H1 (cell line): ENCODE data around the gene EML1. TPM values are rescaled to one million over a fixed set of nuclear protein-coding genes. Genes with fewer than 3 reads are reported as not detected.

Experiments
- CTCF ChIA-PET: fragments of 300-600 bp; sonication (Branson Sonifier 250); formaldehyde crosslinking; loops from one replicate; lab custom pipeline; 2021; ENCODE audit not compliant: partially characterized antibody; lab: Charles Lee
- POLR2A ChIA-PET: fragments of 300-600 bp; sonication (Branson Sonifier 250); formaldehyde crosslinking; loops from one replicate; lab custom pipeline; 2021; ENCODE audit warnings: inconsistent platforms; ENCODE audit not compliant: partially characterized antibody; lab: Charles Lee
- DNase-seq, 2 experiments: peaks; one replicate each; pipeline versions ENCODE4 v3.0.0 to v3.0.0-alpha.2; 2010 to 2022; ENCODE audit warnings: low spot score in 2 of 2, low read depth in 1 of 2, mixed read lengths in 1 of 2
- FAIRE-seq: peaks from 2 replicates; lab custom pipeline; 2011; peaks lifted over from hg19 to GRCh38; lab: Jason Lieb, UNC
- H2AFZ ChIP-seq: 2 replicates; pipeline ENCODE4 v1.8.1; 2012; ENCODE audit warnings: low read length, inconsistent platforms
- H2AK5ac ChIP-seq: 2 replicates; pipeline ENCODE4 v1.6.1; 2013; ENCODE audit warnings: low read depth, low read length
- H2BK120ac ChIP-seq: replicated peaks from 2 replicates; pipeline ENCODE3; 2013; ENCODE audit warnings: low read depth, low read length, inconsistent platforms
- H2BK12ac ChIP-seq: 2 replicates; pipeline ENCODE4 v1.6.1; 2013; ENCODE audit warnings: low read depth, low read length
- H2BK15ac ChIP-seq: 2 replicates; pipeline ENCODE4 v1.6.1; 2013; ENCODE audit warnings: low read length
- H2BK20ac ChIP-seq: 2 replicates; pipeline ENCODE4 v1.6.1; 2013; ENCODE audit warnings: low read length
- H2BK5ac ChIP-seq: 2 replicates; pipeline ENCODE4 v1.6.1; 2013; ENCODE audit warnings: low read depth, low read length
- H3K14ac ChIP-seq: 2 replicates; pipeline ENCODE4 v1.6.1; 2013; ENCODE audit warnings: inconsistent platforms; ENCODE audit not compliant: insufficient read length
- H3K18ac ChIP-seq: 2 replicates; pipeline ENCODE4 v1.6.1; 2013; ENCODE audit warnings: low read length; ENCODE audit errors: extremely low read depth
- H3K23ac ChIP-seq: 2 replicates; pipeline ENCODE4 v1.6.1; 2013; ENCODE audit warnings: inconsistent platforms; ENCODE audit not compliant: insufficient read length
- H3K23me2 ChIP-seq: 2 replicates; pipeline ENCODE4 v1.6.1; 2013; ENCODE audit warnings: low read depth, low read length
- H3K27ac ChIP-seq: 2 replicates; pipeline ENCODE4 v1.6.1; 2011; ENCODE audit warnings: low read depth, low read length, inconsistent platforms
- H3K27me3 ChIP-seq, 4 experiments: replicated peaks in 1 of 4; 1 replicate in 1 of 4; 2 replicates in 3 of 4; pipeline versions ENCODE4 v1.6.1 to v1.8.1; 2011 to 2013; ENCODE audit warnings: low read length in 3 of 4, mild to moderate bottlenecking in 3 of 4, inconsistent platforms in 2 of 4, mixed read lengths in 2 of 4, moderate library complexity in 1 of 4; ENCODE audit not compliant: control insufficient read depth in 3 of 4, insufficient read depth in 3 of 4; ENCODE audit errors: extremely low read depth in 1 of 4
- H3K36me3 ChIP-seq, 4 experiments: 2 replicates each; pipeline versions ENCODE4 v1.6.1 to v1.8.1; 2011 to 2013; ENCODE audit warnings: mild to moderate bottlenecking in 4 of 4, low read length in 3 of 4, moderate library complexity in 2 of 4, control low read depth in 1 of 4, inconsistent platforms in 1 of 4; ENCODE audit not compliant: insufficient read depth in 4 of 4, control insufficient read depth in 2 of 4
- H3K4ac ChIP-seq: replicated peaks from 2 replicates; pipeline ENCODE3; 2013; ENCODE audit warnings: low read length, low read depth, mixed read lengths, inconsistent platforms; ENCODE audit not compliant: insufficient read length
- H3K4me1 ChIP-seq, 4 experiments: replicated peaks in 1 of 4; 1 replicate in 1 of 4; 2 replicates in 3 of 4; pipeline versions ENCODE4 v1.6.1 to v1.8.1; 2011 to 2013; ENCODE audit warnings: low read length in 3 of 4, inconsistent platforms in 2 of 4, mixed read lengths in 1 of 4; ENCODE audit not compliant: insufficient read depth in 4 of 4, control insufficient read depth in 3 of 4
- H3K4me2 ChIP-seq, 2 experiments: 2 replicates each; pipeline versions ENCODE4 v1.6.1 to v1.8.1; 2011 to 2013; ENCODE audit warnings: low read depth in 2 of 2, low read length in 2 of 2, control low read depth in 1 of 2, inconsistent platforms in 1 of 2, mild to moderate bottlenecking in 1 of 2; ENCODE audit not compliant: insufficient read depth in 1 of 2
- H3K4me3 ChIP-seq, 4 experiments: fragments of 200-600, 300-600 bp in 1 of 4; sonication (generic), shearing (Covaris generic), sonication (Bioruptor Twin) in 1 of 4; 2 replicates each; pipeline versions ENCODE4 v1.5.1 to v1.8.1; 2011 to 2016; ENCODE audit warnings: low read length in 4 of 4, low read depth in 3 of 4, control low read depth in 2 of 4, inconsistent platforms in 2 of 4, mild to moderate bottlenecking in 2 of 4, mixed read lengths in 1 of 4, moderate library complexity in 1 of 4; ENCODE audit not compliant: insufficient read depth in 2 of 4; ENCODE audit errors: extremely low read depth in 1 of 4
- H3K56ac ChIP-seq: replicated peaks from 2 replicates; pipeline ENCODE3; 2013; ENCODE audit warnings: low read depth, mild to moderate bottlenecking, mixed read lengths, low read length, inconsistent platforms; ENCODE audit not compliant: insufficient read length
- H3K79me1 ChIP-seq: 2 replicates; pipeline ENCODE4 v1.6.1; 2013; ENCODE audit warnings: low read depth, low read length, control low read depth
- H3K79me2 ChIP-seq, 2 experiments: 2 replicates each; pipeline versions ENCODE4 v1.6.1 to v1.8.1; 2012 to 2013; ENCODE audit warnings: low read length in 2 of 2, mild to moderate bottlenecking in 2 of 2, inconsistent platforms in 1 of 2; ENCODE audit not compliant: insufficient read depth in 2 of 2, control insufficient read depth in 1 of 2
- H3K9ac ChIP-seq, 4 experiments: replicated peaks in 1 of 4; 1 replicate in 1 of 4; 2 replicates in 3 of 4; pipeline versions ENCODE4 v1.6.1 to v1.8.1; 2011 to 2013; ENCODE audit warnings: low read depth in 3 of 4, low read length in 3 of 4, control low read depth in 2 of 4, mild to moderate bottlenecking in 2 of 4, moderate library complexity in 2 of 4, inconsistent platforms in 1 of 4; ENCODE audit errors: extremely low read depth in 1 of 4
- H3K9me3 ChIP-seq, 2 experiments: 2 replicates each; pipeline versions ENCODE4 v1.6.1 to v1.8.1; 2012 to 2013; ENCODE audit warnings: mild to moderate bottlenecking in 2 of 2, moderate library complexity in 2 of 2, control low read depth in 1 of 2, inconsistent platforms in 1 of 2, low read depth in 1 of 2, low read length in 1 of 2, mixed read lengths in 1 of 2; ENCODE audit not compliant: insufficient read depth in 2 of 2
- H4K20me1 ChIP-seq, 2 experiments: replicated peaks in 1 of 2; 2 replicates each; pipeline versions ENCODE3 to v1.8.1; 2011 to 2013; ENCODE audit warnings: inconsistent platforms in 2 of 2, low read length in 2 of 2, mild to moderate bottlenecking in 1 of 2; ENCODE audit not compliant: insufficient read depth in 2 of 2, control insufficient read depth in 1 of 2
- H4K5ac ChIP-seq: 2 replicates; pipeline ENCODE4 v1.6.1; 2013; ENCODE audit warnings: low read length, low read depth, mixed read lengths, inconsistent platforms; ENCODE audit not compliant: insufficient read length
- H4K8ac ChIP-seq: 2 replicates; pipeline ENCODE4 v1.8.0; 2013; ENCODE audit warnings: mild to moderate bottlenecking, moderate library complexity, low read length, inconsistent platforms; ENCODE audit not compliant: insufficient read depth; ENCODE audit errors: extremely low read depth
- H4K91ac ChIP-seq: replicated peaks from 2 replicates; pipeline ENCODE3; 2013; ENCODE audit warnings: low read length, mixed read lengths, inconsistent platforms; ENCODE audit not compliant: insufficient read length
- ASH2L ChIP-seq: fragments of 200-600, 300-600 bp; sonication (generic); IDR thresholded peaks from one replicate; pipeline ENCODE4 v1.7.1; 2017; ENCODE audit warnings: low read length
- BACH1 ChIP-seq: IDR thresholded peaks from 2 replicates; pipeline ENCODE4 v1.6.1; 2012; ENCODE audit warnings: low read length, improper control_type of control experiment
- CREB1 ChIP-seq: IDR thresholded peaks from 2 replicates; pipeline ENCODE4 v1.6.1; 2012; ENCODE audit warnings: inconsistent platforms
- CTBP2 ChIP-seq: IDR thresholded peaks from 2 replicates; pipeline ENCODE4 v1.7.0; 2011; ENCODE audit warnings: borderline replicate concordance, mild to moderate bottlenecking, moderate library complexity, mixed read lengths, low read length; ENCODE audit not compliant: insufficient read depth, insufficient read length
- EP300 ChIP-seq, 2 experiments: IDR thresholded peaks; 1 replicate in 1 of 2; 2 replicates in 1 of 2; pipeline ENCODE4 v1.6.1; 2011 to 2012; ENCODE audit warnings: low read depth in 2 of 2, low read length in 2 of 2, mild to moderate bottlenecking in 2 of 2, borderline replicate concordance in 1 of 2, inconsistent platforms in 1 of 2, moderate library complexity in 1 of 2
- GABPA ChIP-seq: IDR thresholded peaks from 2 replicates; pipeline ENCODE4 v1.6.1; 2011; ENCODE audit warnings: mild to moderate bottlenecking, low read length, moderate library complexity, borderline replicate concordance; ENCODE audit not compliant: insufficient read depth
- POLR2A ChIP-seq, 2 experiments: IDR thresholded peaks; 1 replicate in 1 of 2; 2 replicates in 1 of 2; pipeline ENCODE4 v1.6.1; 2011; ENCODE audit warnings: low read depth in 2 of 2, low read length in 2 of 2, mild to moderate bottlenecking in 2 of 2; ENCODE audit errors: control extremely low read depth in 1 of 2
- RXRA ChIP-seq: IDR thresholded peaks from 2 replicates; pipeline ENCODE4 v1.6.1; 2011; ENCODE audit warnings: low read depth, mild to moderate bottlenecking, low read length, moderate library complexity; ENCODE audit not compliant: insufficient read depth
- SUZ12 ChIP-seq: fragments of 200-600 bp; sonication (generic); IDR thresholded peaks from 2 replicates; pipeline ENCODE4 v1.6.1; 2012; ENCODE audit warnings: mild to moderate bottlenecking, inconsistent platforms, low read length, moderate library complexity, mixed read lengths
- TCF12 ChIP-seq: IDR thresholded peaks from 2 replicates; pipeline ENCODE4 v1.6.1; 2011; ENCODE audit warnings: low read depth, mild to moderate bottlenecking, low read length
- TEAD4 ChIP-seq: IDR thresholded peaks from 2 replicates; pipeline ENCODE4 v1.6.1; 2012; ENCODE audit warnings: low read depth, low read length, inconsistent platforms, mixed read lengths
- WGBS, 2 experiments: shearing (Covaris generic) in 1 of 2; methylation state at CpG; one replicate each; pipeline versions ENCODE4 v1.1.6 to v1.1.7; 2013 to 2015; ENCODE audit warnings: low lambda C conversion rate in 2 of 2, mixed read lengths in 2 of 2, inconsistent platforms in 1 of 2, low coverage in 1 of 2, missing lambda C conversion rate in 1 of 2; ENCODE audit not compliant: insufficient replicate concordance in 2 of 2, insufficient coverage in 1 of 2, insufficient read length in 1 of 2; ENCODE audit errors: extremely low coverage in 1 of 2, missing lambda C conversion rate in 1 of 2; 5-methylcytosine and 5-hydroxymethylcytosine counted together
- polyA plus RNA-seq, 7 experiments: library from polyadenylated mRNA; depleted of rRNA in 3 of 7; stranded (reverse) in 5 of 7; unstranded in 2 of 7; fragments of >200 nt in 5 of 7; fragments of 200-250 nt in 2 of 7; gene quantifications; 1 replicate in 5 of 7; 2 replicates in 1 of 7; 4 replicates in 1 of 7; pipeline versions ENCODE4 v1.2.1 to v1.2.3, GENCODE V29; 2011 to 2013; ENCODE audit warnings: missing spikeins in 2 of 7, mixed read lengths in 2 of 7
- total RNA-seq: library from RNA; stranded (reverse); fragmentation: NEBNext Ultra II Directional; extraction: Animal tissue kit (Norgen Biotek cat#: 25700); gene quantifications from 2 replicates; pipeline ENCODE4 v1.2.1, GENCODE V29; 2021
- TF ChIP-seq, protein P1 (sequence below): IDR thresholded peaks from 2 replicates; pipeline ENCODE4 v1.6.1; 2012; ENCODE audit warnings: inconsistent platforms

EML1 gene
- total and polyA plus RNA-seq, 2 of the 8 experiments (the other 6 are each of a cell fraction or from before 2014, with no cell fraction given): 11.1 to 24.7 TPM

DNA sequence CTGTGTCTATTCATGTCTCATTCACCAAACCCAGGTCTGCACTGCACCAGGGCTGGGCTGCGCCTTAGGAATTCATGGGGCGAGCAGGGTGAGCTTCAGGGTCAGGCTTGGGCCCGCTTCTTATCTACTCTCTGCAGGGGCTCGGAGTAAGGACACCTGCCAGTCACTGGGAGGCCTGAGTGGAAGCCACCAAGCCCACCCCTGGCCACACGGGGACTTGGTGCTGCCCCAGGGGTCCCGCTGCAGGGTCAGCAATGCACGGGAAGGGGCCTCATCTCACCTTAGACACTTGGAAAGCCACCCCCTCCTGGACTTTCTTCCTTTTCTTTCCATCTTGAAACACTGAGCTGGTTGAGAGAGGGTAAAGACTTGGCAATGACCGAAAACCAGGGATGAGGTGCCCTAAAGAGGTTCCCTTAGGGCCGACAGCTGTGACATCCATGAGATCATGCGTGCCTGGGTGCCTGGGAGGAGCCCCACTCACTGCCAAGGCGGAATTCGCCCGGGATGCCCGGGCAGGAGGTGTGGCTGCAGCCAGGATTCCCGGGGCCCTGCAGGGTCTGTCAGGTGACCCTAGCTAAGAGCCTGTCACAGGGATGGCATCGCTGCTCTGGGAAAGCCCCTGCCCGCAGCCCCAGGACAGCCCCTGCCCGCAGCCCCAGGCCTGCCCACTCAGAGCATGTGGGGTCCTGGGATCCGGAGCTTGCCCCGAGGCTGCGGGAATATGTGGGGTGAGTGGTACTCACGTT, 45.5 kb upstream of the EML1 start:
- FAIRE-seq: no peak

More for the DNA sequence above, 45.5 kb upstream of the EML1 start:
- Histone ChIP-seq H3K27ac (no peak overlapping the region), H2BK5ac (no peak overlapping the region), H4K20me1 (no peaks in the 10 kb centered on the region), H3K56ac (no peak overlapping the region), H3K36me3 (no peaks in the 10 kb centered on the region), H3K4me2 (no peak overlapping the region), H2BK12ac (no peak overlapping the region), H4K8ac (no peak overlapping the region), H2AK5ac (no peak overlapping the region), H3K4me3 (no peak overlapping the region), H3K18ac (no peak overlapping the region), H4K5ac (no peak overlapping the region), H3K23ac (no peak overlapping the region), H3K4ac (no peak overlapping the region), H3K9me3 (no peaks in the 10 kb centered on the region), H3K4me1 (peaks cover 4 to 13% (median 7%) of the 10 kb centered on the region in 4 experiments), H3K79me2 (no peaks in the 10 kb centered on the region), H4K91ac (no peak overlapping the region), H3K23me2 (no peaks in the 10 kb centered on the region), H3K79me1 (no peaks in the 10 kb centered on the region), H2BK15ac (no peak overlapping the region), H2BK20ac (no peak overlapping the region), H3K27me3 (no peaks in the 10 kb centered on the region; a peak in 2 of 7 replicates), H2BK120ac (no peak overlapping the region), H2AFZ (no peak overlapping the region), H3K9ac (no peak overlapping the region), H3K14ac (no peak overlapping the region)
- TF ChIP-seq, protein P1, sequence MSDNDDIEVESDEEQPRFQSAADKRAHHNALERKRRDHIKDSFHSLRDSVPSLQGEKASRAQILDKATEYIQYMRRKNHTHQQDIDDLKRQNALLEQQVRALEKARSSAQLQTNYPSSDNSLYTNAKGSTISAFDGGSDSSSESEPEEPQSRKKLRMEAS: no peak
- no peak for TF ChIP-seq TCF12
- TF ChIP-seq TEAD4: no peak
- TF ChIP-seq EP300 (IDR thresholded peaks at IDR 0.05; ENCODE audit: borderline replicate concordance in 1 of 2, low read depth in 2 of 2, low read length in 2 of 2): no peak
- TF ChIP-seq POLR2A (IDR thresholded peaks at IDR 0.05; ENCODE audit: control extremely low read depth in 1 of 2, low read depth in 2 of 2, low read length in 2 of 2): no peak
- TF ChIP-seq RXRA: no peak
- no peak for TF ChIP-seq ASH2L
- TF ChIP-seq GABPA: no peak
- TF ChIP-seq CREB1: no peak
- TF ChIP-seq CTBP2: no peak
- TF ChIP-seq BACH1: no peak
- TF ChIP-seq SUZ12: no peak
- 86% methylated on average over 20 of the region's 22 CpGs; no CpG with 5 or more reads in 1 of the 2 experiments for WGBS, 2 experiments
- ChIA-PET CTCF (interaction anchor here (0.6 to 17.3 kb wide), 8 partner anchors 14 to 275 kb away, joined by 3 to 237 read pairs (median 3); no protein-coding TSS in a partner anchor), POLR2A (no interaction called here)
- DNase-seq: no peak
